NT2/D1 (cell line): ENCODE data around the gene C12orf57.

Source experiments
- SUZ12 ChIP-seq: IDR thresholded peaks from 2 replicates; pipeline ENCODE4 v1.6.1; 2011; ENCODE audit not compliant: insufficient read length, insufficient read depth; ENCODE audit errors: extremely low read depth
- YY1 ChIP-seq: IDR thresholded peaks from 2 replicates; pipeline ENCODE4 v1.6.1; 2011; ENCODE audit not compliant: insufficient read length, insufficient read depth
- ZNF274 ChIP-seq: IDR thresholded peaks from 2 replicates; pipeline ENCODE4 v1.6.1; 2011; ENCODE audit warnings: mild to moderate bottlenecking, low read depth, low read length

DNA sequence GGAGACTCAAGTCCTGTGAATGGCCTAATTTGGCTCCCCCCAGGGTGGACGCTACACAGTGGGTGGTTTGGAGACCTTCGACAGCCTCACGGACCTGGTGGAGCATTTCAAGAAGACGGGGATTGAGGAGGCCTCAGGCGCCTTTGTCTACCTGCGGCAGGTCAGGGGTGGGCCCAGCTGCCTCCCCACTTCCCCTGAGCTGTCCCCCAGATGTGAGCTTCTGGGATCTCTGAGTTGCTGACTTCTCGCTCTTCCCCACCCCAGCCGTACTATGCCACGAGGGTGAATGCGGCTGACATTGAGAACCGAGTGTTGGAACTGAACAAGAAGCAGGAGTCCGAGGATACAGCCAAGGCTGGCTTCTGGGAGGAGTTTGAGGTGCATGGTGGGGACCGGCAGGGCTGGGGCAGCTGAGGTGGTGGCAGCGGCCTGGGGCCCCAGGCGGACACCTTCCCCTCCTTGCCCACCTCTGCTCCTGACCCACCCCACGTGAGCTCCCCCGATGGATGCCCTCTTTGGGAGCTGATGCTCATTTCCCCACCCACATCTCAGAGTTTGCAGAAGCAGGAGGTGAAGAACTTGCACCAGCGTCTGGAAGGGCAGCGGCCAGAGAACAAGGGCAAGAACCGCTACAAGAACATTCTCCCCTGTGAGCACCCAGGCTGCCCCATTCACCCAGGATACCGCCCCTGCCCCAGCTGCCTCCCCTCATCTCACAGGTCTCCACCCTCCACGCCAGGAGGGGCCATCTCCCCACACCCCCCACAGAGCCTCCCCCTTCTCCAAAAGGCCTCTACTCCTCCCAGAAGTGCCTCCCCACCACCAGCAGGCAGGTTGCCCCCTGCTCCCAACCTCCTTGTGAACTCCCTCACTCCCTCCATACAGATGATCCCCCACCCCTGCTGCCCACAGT is 11.5 kb downstream of the C12orf57 start:
- TF ChIP-seq ZNF274 (no peak), YY1 (no peak), SUZ12 (no peak)
